IMR-90 (cell line): ENCODE measurements around the gene UBFD1. TPM values are rescaled to one million over a fixed set of nuclear protein-coding genes. Genes with fewer than 3 reads are reported as not detected.

Source experiments
- ATAC-seq: fragments of 200-7000 bp; cut with Tn5 transposase; 2 replicates; pipeline ENCODE4 v1.9.1; 2020; ENCODE audit warnings: low read depth, mild to moderate bottlenecking, moderate library complexity
- BruUV-seq: library from RNA; stranded (reverse); fragments of 400-500 nt; replicated peaks from 2 replicates; lab custom pipeline; 2021; lab: Mats Ljungman, UMichigan
- CTCF ChIA-PET: fragments of 300-600 bp; formaldehyde crosslinking; extraction: SDS; loops from one replicate; lab custom pipeline; 2021; ENCODE audit warnings: antibody characterized with exemption; lab: Yijun Ruan, JAX
- POLR2A ChIA-PET: fragments of 300-600 bp; sonication (Branson Sonifier 250); formaldehyde crosslinking; loops from one replicate; lab custom pipeline; 2022; ENCODE audit warnings: antibody characterized with exemption; ENCODE audit not compliant: unreplicated experiment; lab: Charles Lee
- DNase-seq: peaks from one replicate; pipeline ENCODE4 v3.0.0; 2013
- H2AFZ ChIP-seq: replicated peaks from 2 replicates; pipeline ENCODE3; 2013; ENCODE audit warnings: low read length, mild to moderate bottlenecking; ENCODE audit not compliant: poor library complexity
- H2AK5ac ChIP-seq: 2 replicates; pipeline ENCODE4 v1.6.1; 2013; ENCODE audit warnings: low read depth, low read length, inconsistent platforms
- H2AK9ac ChIP-seq: replicated peaks from 2 replicates; pipeline ENCODE3; 2013; ENCODE audit warnings: mild to moderate bottlenecking, low read depth, low read length, moderate library complexity; ENCODE audit not compliant: poor library complexity
- H2BK120ac ChIP-seq: 2 replicates; pipeline ENCODE4 v1.6.1; 2013; ENCODE audit warnings: low read depth, low read length, inconsistent platforms
- H2BK15ac ChIP-seq: 3 replicates; pipeline ENCODE4 v1.6.1; 2013; ENCODE audit warnings: low read depth, low read length, inconsistent platforms
- H2BK20ac ChIP-seq: 2 replicates; pipeline ENCODE4 v1.6.1; 2013; ENCODE audit warnings: low read depth, mild to moderate bottlenecking, inconsistent platforms, low read length, moderate library complexity
- H2BK5ac ChIP-seq: 2 replicates; pipeline ENCODE4 v1.6.1; 2013; ENCODE audit warnings: mild to moderate bottlenecking, low read depth, low read length, inconsistent platforms; ENCODE audit not compliant: poor library complexity, severe bottlenecking
- H3K14ac ChIP-seq: replicated peaks from 2 replicates; pipeline ENCODE4 v1.6.1; 2013; ENCODE audit warnings: low read depth, low read length, inconsistent platforms
- H3K18ac ChIP-seq: 2 replicates; pipeline ENCODE4 v1.6.1; 2013; ENCODE audit warnings: low read depth, low read length, control low read depth
- H3K23ac ChIP-seq: 2 replicates; pipeline ENCODE4 v1.6.1; 2013; ENCODE audit warnings: low read depth, low read length, inconsistent platforms
- H3K27ac ChIP-seq: 2 replicates; pipeline ENCODE4 v1.5.1; 2013; ENCODE audit warnings: mild to moderate bottlenecking, control low read depth, low read length; ENCODE audit not compliant: insufficient read depth
- H3K27me3 ChIP-seq: 2 replicates; pipeline ENCODE4 v1.6.1; 2013; ENCODE audit warnings: low read length; ENCODE audit not compliant: control insufficient read depth, insufficient read depth
- H3K36me3 ChIP-seq: 2 replicates; pipeline ENCODE4 v1.6.1; 2013; ENCODE audit warnings: low read length, mixed read lengths; ENCODE audit not compliant: control insufficient read depth, insufficient read depth
- H3K4ac ChIP-seq: 2 replicates; pipeline ENCODE4 v1.6.1; 2013; ENCODE audit warnings: low read depth, low read length, inconsistent platforms
- H3K4me1 ChIP-seq: 2 replicates; pipeline ENCODE4 v1.6.1; 2013; ENCODE audit warnings: low read length, mixed read lengths; ENCODE audit not compliant: control insufficient read depth, insufficient read depth
- H3K4me2 ChIP-seq: 2 replicates; pipeline ENCODE4 v1.6.1; 2013; ENCODE audit warnings: low read depth, mild to moderate bottlenecking, control low read depth, low read length, moderate library complexity
- H3K4me3 ChIP-seq: 2 replicates; pipeline ENCODE4 v1.5.1; 2013; ENCODE audit warnings: low read depth, mild to moderate bottlenecking, control low read depth, low read length, moderate library complexity; ENCODE audit not compliant: insufficient read depth
- H3K56ac ChIP-seq: 2 replicates; pipeline ENCODE4 v1.6.1; 2013; ENCODE audit warnings: low read length, inconsistent platforms; ENCODE audit not compliant: insufficient read depth; ENCODE audit errors: extremely low read depth
- H3K79me1 ChIP-seq, 2 experiments: 2 replicates each; pipeline ENCODE4 v1.6.1; 2013; ENCODE audit warnings: low read length in 2 of 2, inconsistent platforms in 1 of 2, low read depth in 1 of 2
- H3K9ac ChIP-seq: 2 replicates; pipeline ENCODE4 v1.6.1; 2013; ENCODE audit warnings: low read depth, low read length, control low read depth
- H3K9me1 ChIP-seq: 2 replicates; pipeline ENCODE4 v1.6.1; 2013; ENCODE audit warnings: low read length, inconsistent platforms; ENCODE audit not compliant: insufficient read depth
- H3K9me3 ChIP-seq: 2 replicates; pipeline ENCODE4 v1.6.1; 2013; ENCODE audit warnings: low read length; ENCODE audit not compliant: control insufficient read depth, insufficient read depth
- H4K20me1 ChIP-seq: 2 replicates; pipeline ENCODE4 v1.6.1; 2013; ENCODE audit warnings: low read length, inconsistent platforms; ENCODE audit not compliant: insufficient read depth
- H4K5ac ChIP-seq: 2 replicates; pipeline ENCODE4 v1.6.1; 2013; ENCODE audit warnings: mild to moderate bottlenecking, low read depth, low read length, control low read depth
- H4K8ac ChIP-seq, 2 experiments: 2 replicates each; pipeline ENCODE4 v1.6.1; 2013; ENCODE audit warnings: low read depth in 2 of 2, low read length in 2 of 2, control low read depth in 1 of 2, inconsistent platforms in 1 of 2
- H4K91ac ChIP-seq: 2 replicates; pipeline ENCODE4 v1.6.1; 2013; ENCODE audit warnings: low read depth, low read length, inconsistent platforms; ENCODE audit not compliant: insufficient read depth
- BHLHE40 ChIP-seq: fragments of 150-350 bp; IDR thresholded peaks from 2 replicates; pipeline ENCODE4 v1.6.1; 2016; ENCODE audit warnings: mild to moderate bottlenecking, low read depth, low read length
- CHD1 ChIP-seq: IDR thresholded peaks from 2 replicates; pipeline ENCODE4 v1.6.1; 2012; ENCODE audit warnings: low read depth, low read length, improper control_type of control experiment
- MAFK ChIP-seq: IDR thresholded peaks from 2 replicates; pipeline ENCODE4 v1.6.1; 2012; ENCODE audit warnings: low read depth, low read length, improper control_type of control experiment
- MXI1 ChIP-seq: IDR thresholded peaks from 2 replicates; pipeline ENCODE4 v1.6.1; 2012; ENCODE audit warnings: low read depth, mild to moderate bottlenecking, low read length, moderate library complexity, borderline replicate concordance
- NFE2L2 ChIP-seq: fragments of 150-350 bp; IDR thresholded peaks from 2 replicates; pipeline ENCODE4 v1.6.1; 2016; ENCODE audit warnings: low read depth, mild to moderate bottlenecking, low read length
- RAD21 ChIP-seq: IDR thresholded peaks from 2 replicates; pipeline ENCODE4 v1.6.1; 2012; ENCODE audit warnings: low read length, improper control_type of control experiment
- RCOR1 ChIP-seq: IDR thresholded peaks from 2 replicates; pipeline ENCODE4 v1.6.1; 2012; ENCODE audit warnings: mild to moderate bottlenecking, low read length, improper control_type of control experiment; ENCODE audit not compliant: insufficient replicate concordance
- RFX5 ChIP-seq: IDR thresholded peaks from 2 replicates; pipeline ENCODE4 v1.8.0; 2012; ENCODE audit warnings: low read depth, mild to moderate bottlenecking, low read length, moderate library complexity
- SMC3 ChIP-seq: fragments of 150-350 bp; IDR thresholded peaks from 2 replicates; pipeline ENCODE4 v1.6.1; 2016; ENCODE audit warnings: low read depth, mild to moderate bottlenecking, antibody characterized with exemption, low read length, moderate library complexity
- USF2 ChIP-seq: fragments of 150-350 bp; IDR thresholded peaks from 2 replicates; pipeline ENCODE4 v1.6.1; 2017; ENCODE audit warnings: mild to moderate bottlenecking, antibody characterized with exemption, low read length, low read depth
- WGBS, 2 experiments: methylation state at CpG; one replicate each; pipeline versions ENCODE4 v1.1.5 to v1.1.7; 2013; ENCODE audit warnings: missing lambda C conversion rate in 2 of 2; ENCODE audit not compliant: insufficient read length in 1 of 2; ENCODE audit errors: extremely low coverage in 2 of 2; 5-methylcytosine and 5-hydroxymethylcytosine counted together
- dilution Hi-C: fragments of 300-500 bp; cut with HindIII; formaldehyde crosslinking; loops from one replicate; pipeline ENCODE4 v1.14.3; 2018; ENCODE audit warnings: low sequenced_read_pairs; ENCODE audit not compliant: unreplicated experiment
- in situ Hi-C: fragments of 300-500 bp; cut with MboI; formaldehyde crosslinking; loops from 3 replicates; pipeline ENCODE4 v1.14.3; 2019; ENCODE audit warnings: low sequenced_read_pairs, inconsistent platforms, mixed read lengths
- intact Hi-C: fragments of 100-400 bp; cut with micrococcal nuclease; formaldehyde crosslinking; loops from 2 replicates; pipeline ENCODE4 v1.10.0; 2022
- polyA plus RNA-seq, 3 experiments: library from polyadenylated mRNA; depleted of rRNA; stranded (reverse); fragments of >200 nt; gene quantifications; 2 replicates each; pipeline ENCODE4 v1.2.3, GENCODE V29; 2012; ENCODE audit warnings: low replicate concordance in 1 of 3
- total RNA-seq: library from RNA; depleted of rRNA; stranded (reverse); fragments of >200 nt; gene quantifications from 2 replicates; pipeline ENCODE4 v1.2.3, GENCODE V29; 2012
- TF ChIP-seq, protein P1 (sequence below): conservative IDR thresholded peaks from 2 replicates; pipeline ENCODE4 v1.5.1; 2012; ENCODE audit warnings: mild to moderate bottlenecking, low read depth, low read length, improper control_type of control experiment
- TF ChIP-seq, protein P2 (sequence below): fragments of 150-350 bp; IDR thresholded peaks from 2 replicates; pipeline ENCODE4 v1.6.1; 2016; ENCODE audit warnings: low read depth, mild to moderate bottlenecking, low read length, moderate library complexity, borderline replicate concordance

UBFD1 gene
- total and polyA plus RNA-seq, 2 of the 4 experiments (the other 2 are of a cell fraction) = 39.3 to 55.0 TPM

DNA sequence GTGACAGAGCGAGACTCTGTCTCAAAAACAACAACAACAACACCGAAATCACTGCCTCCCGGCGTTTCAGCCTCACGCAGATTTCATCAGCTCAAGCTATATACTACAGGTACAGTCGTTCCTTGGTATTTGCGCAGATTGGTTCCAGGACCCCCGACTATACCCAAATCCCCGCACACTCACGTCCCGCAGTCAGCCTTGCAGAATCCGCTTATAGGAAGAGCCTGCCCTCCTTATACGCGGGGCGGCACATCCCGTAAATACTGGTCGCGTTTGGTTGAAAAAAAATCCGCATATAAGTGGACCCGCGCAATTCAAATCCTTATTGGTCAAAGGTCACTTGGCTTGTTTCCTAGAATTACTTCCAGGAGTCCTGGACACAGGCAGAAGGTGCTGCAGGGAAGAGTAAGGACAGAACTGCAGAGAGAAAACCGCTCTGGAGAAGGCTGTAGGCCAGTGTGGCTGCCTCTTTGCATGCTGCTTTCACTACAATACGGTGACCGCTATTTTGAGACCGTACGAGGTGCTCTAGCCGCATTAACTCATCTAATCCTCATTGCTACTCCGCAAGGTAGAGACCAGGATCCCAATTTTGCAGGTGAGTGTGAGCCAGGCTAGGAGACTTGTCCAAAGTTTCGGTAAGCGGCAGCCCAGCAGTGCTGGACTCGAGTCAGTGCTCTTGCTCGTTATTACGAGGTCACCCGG is 37.9 kb downstream of the UBFD1 start:
- Histone ChIP-seq H3K4me1 (peaks cover 3% of the 10 kb centered on the region; the same call in 1 of the 2 replicates), H3K23ac (peak overlapping the region; percentile 86; the same call in 1 of the 2 replicates), H2BK20ac (no peak overlapping the region), H3K36me3 (peaks cover 20% of the 10 kb centered on the region), H3K79me1 (peaks cover 11 to 39% of the 10 kb centered on the region in 2 experiments), H2BK120ac (no peak overlapping the region), H3K27me3 (no peaks in the 10 kb centered on the region), H3K27ac (peak overlapping the region; percentile 92), H2AFZ (peak overlapping the region; percentile 94), H2BK15ac (no peak overlapping the region; the same call in 2 of the 3 replicates), H4K8ac (peak overlapping the region; percentile 73 to 98; a peak in 3 of 4 replicates), H2AK9ac (peak overlapping the region; percentile 95), H3K4me3 (peak overlapping the region; percentile 100), H4K5ac (peak overlapping the region; percentile 77), H4K91ac (peak overlapping the region; percentile 47), H3K18ac (no peak overlapping the region), H2AK5ac (peak overlapping the region; percentile 82; the same call in 1 of the 2 replicates), H3K56ac (peak overlapping the region; percentile 58), H4K20me1 (peaks cover 31% of the 10 kb centered on the region), H3K4ac (peak overlapping the region; percentile 88), H3K4me2 (peak overlapping the region; percentile 98), H3K14ac (peak overlapping the region; percentile 93; the same call in 1 of the 2 replicates), H3K9me1 (peaks cover 8% of the 10 kb centered on the region), H3K9me3 (no peaks in the 10 kb centered on the region), H3K9ac (peak overlapping the region; percentile 99), H2BK5ac (peak overlapping the region; percentile 68)
- intact Hi-C loops (no loop called here), dilution Hi-C loops (no loop called here), in situ Hi-C loops (no loop called here)
- BruUV-seq = no TSS peak
- 15% methylated on average over 23 of the region's 34 CpGs; no CpG with 5 or more reads in 1 of the 2 experiments for WGBS, 2 experiments
- ATAC-seq (peak; percentile 5; the same call in 1 of the 2 replicates), DNase-seq (no peak)
- CTCF ChIA-PET = no interaction called here
- TF ChIP-seq, protein P1, sequence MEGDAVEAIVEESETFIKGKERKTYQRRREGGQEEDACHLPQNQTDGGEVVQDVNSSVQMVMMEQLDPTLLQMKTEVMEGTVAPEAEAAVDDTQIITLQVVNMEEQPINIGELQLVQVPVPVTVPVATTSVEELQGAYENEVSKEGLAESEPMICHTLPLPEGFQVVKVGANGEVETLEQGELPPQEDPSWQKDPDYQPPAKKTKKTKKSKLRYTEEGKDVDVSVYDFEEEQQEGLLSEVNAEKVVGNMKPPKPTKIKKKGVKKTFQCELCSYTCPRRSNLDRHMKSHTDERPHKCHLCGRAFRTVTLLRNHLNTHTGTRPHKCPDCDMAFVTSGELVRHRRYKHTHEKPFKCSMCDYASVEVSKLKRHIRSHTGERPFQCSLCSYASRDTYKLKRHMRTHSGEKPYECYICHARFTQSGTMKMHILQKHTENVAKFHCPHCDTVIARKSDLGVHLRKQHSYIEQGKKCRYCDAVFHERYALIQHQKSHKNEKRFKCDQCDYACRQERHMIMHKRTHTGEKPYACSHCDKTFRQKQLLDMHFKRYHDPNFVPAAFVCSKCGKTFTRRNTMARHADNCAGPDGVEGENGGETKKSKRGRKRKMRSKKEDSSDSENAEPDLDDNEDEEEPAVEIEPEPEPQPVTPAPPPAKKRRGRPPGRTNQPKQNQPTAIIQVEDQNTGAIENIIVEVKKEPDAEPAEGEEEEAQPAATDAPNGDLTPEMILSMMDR = no peak
- TF ChIP-seq MXI1 = no peak
- TF ChIP-seq MAFK = no peak
- TF ChIP-seq SMC3 = no peak
- TF ChIP-seq CHD1 = no peak
- TF ChIP-seq USF2 = no peak
- no peak for TF ChIP-seq BHLHE40
- no peak for TF ChIP-seq RFX5
- TF ChIP-seq, protein P2, sequence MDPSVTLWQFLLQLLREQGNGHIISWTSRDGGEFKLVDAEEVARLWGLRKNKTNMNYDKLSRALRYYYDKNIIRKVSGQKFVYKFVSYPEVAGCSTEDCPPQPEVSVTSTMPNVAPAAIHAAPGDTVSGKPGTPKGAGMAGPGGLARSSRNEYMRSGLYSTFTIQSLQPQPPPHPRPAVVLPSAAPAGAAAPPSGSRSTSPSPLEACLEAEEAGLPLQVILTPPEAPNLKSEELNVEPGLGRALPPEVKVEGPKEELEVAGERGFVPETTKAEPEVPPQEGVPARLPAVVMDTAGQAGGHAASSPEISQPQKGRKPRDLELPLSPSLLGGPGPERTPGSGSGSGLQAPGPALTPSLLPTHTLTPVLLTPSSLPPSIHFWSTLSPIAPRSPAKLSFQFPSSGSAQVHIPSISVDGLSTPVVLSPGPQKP = no peak
- no peak for TF ChIP-seq RCOR1
- no peak for TF ChIP-seq RAD21
- TF ChIP-seq NFE2L2 = no peak
- POLR2A ChIA-PET = no interaction called here
